ENCODE results near the gene MRPL48.
A peak's percentile ranks its signal among the peaks of the same experiment; 100 is the strongest.
"Not testable (repeated sequence)": the region's sequence is repeated elsewhere in the genome, so short reads cannot be mapped to it uniquely, and the experiment has no call there.

MRPL48 gene

DNA sequence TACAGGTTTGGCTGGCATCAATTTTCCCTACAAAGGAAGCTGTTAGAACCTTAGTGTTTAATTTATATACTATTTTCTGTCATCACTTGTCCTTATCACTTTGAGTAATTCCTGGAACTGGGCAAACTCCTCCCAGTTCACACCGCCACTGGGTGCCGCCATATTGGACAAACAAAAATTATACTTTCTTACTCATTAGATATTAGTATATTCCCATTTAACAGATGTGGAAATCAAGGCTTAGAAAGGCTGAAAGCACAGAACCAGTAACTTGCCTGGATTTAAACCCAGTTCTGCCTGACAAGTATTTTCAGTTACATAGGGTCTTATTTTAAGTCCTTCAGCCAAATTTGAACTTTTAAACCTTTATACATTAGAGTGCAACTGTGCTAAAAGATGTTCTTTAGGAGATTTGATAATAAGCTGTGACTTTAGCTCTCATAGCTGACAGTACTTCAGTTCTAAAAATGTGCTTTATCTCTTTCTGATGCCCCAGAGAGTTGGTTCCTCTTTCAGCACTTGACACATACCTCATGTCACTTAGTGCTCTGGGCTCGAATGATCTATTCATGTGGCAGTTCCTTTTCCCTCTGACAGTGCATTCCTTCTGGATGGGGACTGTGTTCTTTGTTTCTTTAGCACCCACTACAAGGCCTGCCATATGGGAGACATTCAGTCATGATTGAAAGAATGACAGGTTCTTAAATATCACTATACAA, 63.5 kb downstream of the MRPL48 start:
- no peak for FAIRE-seq

GRCh38 chr11:73852049-73852448, 64.4 kb downstream of the MRPL48 start:
- FAIRE-seq = no peak

- FAIRE-seq = no peak
Observed at GRCh38 chr11:73854680-73855079, 67.0 kb downstream of the MRPL48 start.

DNA sequence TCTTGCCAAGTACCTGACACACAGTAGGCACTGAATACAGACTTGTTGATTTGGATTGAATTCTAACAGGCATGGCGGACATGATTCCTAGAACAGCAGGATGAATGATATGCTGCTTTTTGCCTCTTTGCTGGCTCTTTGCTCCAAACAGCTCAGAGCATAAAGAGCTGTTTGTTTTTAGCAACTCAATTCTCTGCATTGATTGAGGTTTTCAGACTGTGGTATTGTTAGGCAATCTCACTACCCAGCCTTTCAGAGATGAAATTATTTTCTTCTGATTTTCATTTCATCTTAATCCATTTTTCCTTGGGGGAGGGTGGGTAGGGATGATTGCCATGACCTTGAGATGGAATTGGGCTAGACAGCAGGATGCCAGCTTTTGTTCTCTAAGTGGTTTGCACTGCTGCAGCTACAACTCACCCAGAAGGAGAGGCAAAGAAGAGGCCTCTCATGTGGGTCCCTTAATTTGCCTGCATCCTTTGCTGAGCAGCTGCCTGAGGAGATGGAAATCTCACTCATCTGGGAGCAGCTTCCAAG, 68.4 kb downstream of the MRPL48 start:
- no peak for FAIRE-seq

- no peak for FAIRE-seq
Observed at GRCh38 chr11:73859671-73860070, 72.0 kb downstream of the MRPL48 start.

- no peak for FAIRE-seq
Observed at GRCh38 chr11:73860202-73860601, 72.5 kb downstream of the MRPL48 start.

DNA sequence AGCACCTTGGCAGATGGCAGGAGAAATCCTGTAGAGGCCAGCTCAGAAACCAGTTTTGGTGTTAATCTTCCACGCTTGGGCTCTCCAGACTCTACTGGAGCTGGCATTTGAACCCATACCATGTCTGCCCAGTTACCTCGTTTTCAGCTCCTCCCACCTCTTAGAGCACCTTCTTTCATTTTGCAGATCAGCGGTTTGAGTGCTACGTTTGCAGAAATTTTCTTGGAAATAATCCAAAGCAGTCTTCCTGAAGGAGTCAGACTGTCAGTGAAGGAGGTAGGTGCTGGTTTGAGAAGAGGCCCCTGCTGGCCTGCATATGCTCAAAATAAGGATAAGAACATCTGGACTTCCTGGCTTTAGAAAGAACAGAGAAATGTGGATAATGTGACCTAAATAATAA, 75.3 kb downstream of the MRPL48 start:
- FAIRE-seq = no peak

- FAIRE-seq = no peak
Observed at GRCh38 chr11:73866095-73866579, 78.5 kb downstream of the MRPL48 start.

DNA sequence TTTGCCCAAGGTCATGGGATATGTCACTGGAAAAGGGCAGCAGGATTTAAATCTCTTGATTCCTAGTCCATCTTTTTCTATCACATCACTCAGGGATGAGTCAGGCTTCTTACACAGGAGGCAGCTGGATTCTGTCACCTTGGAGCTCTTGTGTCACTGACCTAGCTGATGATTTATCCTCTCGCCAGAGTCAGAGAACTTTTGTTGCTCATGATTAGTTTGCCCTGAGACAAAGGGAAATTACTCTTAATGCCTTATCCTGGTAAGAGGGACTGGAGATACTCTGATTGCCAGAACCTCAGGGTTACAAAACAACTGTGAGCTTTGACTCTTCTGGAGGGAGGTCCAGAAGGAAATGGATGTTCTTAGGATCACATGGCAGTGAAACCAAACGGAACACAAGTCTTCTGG, 78.9 kb downstream of the MRPL48 start:
- no peak for FAIRE-seq

DNA sequence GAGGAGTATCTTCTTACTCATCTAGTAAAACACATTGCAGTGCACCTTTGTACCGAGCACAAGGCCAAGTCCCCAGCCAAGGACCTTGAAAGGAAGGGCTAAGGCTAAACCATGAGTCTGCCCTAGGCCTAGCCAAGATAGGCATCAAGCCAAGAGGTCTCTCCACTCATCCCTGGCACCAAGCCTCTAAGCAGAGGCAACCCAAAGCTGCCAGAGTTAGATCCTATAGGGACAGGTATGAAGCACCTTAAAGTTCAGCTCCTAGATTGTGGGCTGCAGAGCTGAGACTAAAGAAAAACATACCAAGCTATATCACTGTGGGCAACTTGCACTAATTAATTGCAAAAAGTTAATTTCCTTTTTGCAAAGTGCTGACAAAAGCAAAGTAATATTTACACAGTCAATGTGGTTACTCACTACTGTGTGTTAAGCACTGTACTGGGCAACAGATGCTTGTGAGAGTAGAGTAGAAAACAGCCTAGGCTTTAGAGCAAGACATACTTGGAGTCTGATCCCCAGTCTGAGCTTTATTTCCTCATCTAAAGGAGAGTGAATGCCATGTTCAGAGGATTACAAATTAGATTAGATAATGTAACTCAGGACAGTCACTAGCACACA, 81.8 kb downstream of the MRPL48 start:
- no peak for FAIRE-seq

DNA sequence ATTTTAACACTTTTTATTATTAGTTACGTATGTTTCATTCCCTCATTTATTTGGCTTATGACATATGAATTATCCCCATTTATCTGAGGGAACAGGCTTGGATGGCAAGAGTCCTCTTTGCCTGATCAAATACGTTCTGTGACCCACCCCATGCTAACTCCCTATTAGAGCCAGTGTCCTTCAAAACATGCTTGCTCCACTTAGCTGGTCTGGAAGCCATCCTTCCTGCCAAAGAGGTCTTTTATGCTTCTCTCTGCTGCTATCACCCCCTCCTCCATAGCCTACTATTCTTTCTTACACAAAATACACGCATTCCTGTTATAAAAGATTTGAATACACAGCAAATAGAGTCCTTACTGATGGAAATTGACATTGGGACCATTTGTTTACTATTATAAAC, 82.6 kb downstream of the MRPL48 start:
- no peak for FAIRE-seq

DNA sequence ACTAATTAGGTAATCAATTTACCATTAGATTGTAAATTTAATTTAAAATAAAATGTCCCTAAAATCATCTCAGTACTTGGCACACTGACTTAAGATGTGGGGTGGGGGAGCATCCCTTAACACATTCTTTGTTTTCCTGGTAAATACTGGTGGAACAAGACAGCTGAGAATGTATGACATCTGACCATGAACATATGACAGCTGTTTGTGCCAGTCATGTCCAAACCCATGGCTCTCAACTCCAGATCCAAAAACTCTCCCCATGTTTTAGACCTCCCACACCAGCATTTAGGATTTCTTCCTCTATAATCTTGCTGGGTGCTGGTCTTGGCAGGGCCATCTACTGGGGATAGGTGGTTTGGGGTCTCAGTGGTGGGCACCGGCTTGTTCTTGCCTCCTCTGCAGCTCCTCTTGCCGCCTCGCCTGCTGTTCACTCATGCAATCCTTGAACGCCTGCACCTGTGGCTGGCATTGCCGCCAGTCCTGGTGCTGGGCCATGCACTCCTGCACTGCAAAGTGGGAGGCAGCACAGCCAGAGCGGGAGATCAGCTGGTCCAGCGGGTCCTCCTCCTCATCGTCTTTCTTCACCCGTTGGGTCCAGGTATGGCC, 85.2 kb downstream of the MRPL48 start:
- FAIRE-seq = no peak

GRCh38 chr11:73875380-73875779, 87.7 kb downstream of the MRPL48 start:
- no peak for FAIRE-seq

DNA sequence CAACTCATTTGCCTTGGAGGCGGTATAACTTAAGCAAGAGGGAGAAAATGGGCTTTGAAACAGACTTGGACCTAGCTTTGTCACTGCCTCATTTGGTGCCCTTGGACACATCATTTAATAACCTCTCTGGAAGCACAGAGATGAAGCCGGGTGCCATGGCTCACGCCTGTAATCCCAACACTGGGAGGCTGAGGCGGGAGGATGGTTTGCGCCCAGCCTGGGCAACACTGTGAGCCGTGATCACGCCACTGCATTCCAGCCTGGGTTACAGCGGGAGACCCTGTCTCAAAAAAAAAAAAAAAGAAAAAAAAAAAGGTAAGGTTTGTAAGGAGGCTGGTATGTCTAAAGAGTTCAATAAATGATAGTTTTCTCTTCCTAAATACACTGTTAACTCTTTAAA, 88.2 kb downstream of the MRPL48 start:
- FAIRE-seq = no peak

DNA sequence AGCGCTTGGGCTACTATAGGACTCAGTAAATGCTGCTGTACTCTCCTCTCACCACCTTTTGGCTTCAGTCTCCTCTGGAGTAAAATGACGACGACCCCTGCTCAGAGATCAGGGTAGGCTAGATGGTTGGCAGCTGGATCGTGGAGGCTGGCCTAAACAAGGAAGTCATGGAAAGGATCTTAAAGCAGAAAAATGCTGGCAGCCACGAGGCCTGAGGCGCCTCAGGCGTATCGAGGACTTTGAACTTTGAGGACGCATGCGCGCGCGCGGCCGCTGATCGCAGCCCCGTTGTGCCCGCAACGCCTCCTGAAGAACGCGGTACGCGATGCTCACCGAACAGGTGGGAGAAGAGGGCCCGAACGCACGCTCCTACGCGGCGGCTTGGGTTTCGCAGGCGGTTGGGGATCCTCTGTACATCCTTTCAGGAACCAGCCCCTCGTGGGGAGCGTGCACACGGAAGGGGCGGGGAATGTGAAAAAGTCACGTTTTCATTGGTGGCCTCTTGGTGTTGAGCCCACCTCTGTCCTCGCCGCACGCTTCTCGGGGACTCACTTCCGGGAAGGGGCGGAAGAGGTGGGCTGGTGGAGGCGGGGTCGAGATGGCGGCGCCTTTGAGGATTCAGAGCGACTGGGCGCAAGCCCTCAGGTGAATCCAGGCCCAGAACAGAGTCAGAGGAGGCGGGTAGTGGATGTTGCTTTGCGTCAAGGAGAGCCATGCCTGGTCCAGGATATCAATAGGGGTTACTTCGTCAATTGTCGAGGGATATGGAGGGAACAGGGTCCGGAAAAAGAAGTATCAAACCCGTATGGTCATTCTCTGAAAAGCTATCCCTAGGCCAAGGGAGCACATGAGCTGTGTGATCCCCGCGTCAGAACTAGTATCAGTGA, 89.0 kb downstream of the MRPL48 start, which contains the start of the genes COA4 and PAAF1:
TSS of gene COA4 (minus strand) at position 423 of the 887 bp plus-strand sequence. CDS start 3,468 bp downstream, outside the sequence.
TSS of gene PAAF1 (plus strand) at position 576 of the 887 bp plus-strand sequence. CDS start at position 599, 23 bp downstream.
- peak; percentile 97 for FAIRE-seq

- FAIRE-seq = no peak
Observed at GRCh38 chr11:73878771-73879170, 91.1 kb downstream of the MRPL48 start.

GRCh38 chr11:73880449-73880848, 92.8 kb downstream of the MRPL48 start:
- not testable (repeated sequence) for FAIRE-seq

GRCh38 chr11:73883856-73884255, 96.2 kb downstream of the MRPL48 start:
- FAIRE-seq = no peak

DNA sequence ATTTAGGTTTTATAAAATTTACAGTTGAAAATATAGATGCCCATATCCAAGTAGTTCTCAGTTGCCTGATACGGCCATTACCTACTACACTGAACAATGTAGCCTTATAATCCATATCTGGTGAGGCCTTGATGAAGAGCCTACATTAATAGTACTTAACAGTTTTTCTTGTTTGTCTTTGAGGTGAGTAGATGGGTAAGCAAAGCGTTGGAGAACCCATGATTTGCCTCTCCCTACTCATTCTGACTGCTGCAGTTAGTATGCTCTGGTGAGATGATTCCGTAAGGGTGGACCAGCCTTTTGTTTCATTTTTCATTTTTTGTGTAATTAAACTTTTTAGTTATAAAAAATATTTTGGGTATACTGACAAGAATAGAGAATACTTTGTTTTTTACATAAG, 100.6 kb downstream of the MRPL48 start:
- no peak for FAIRE-seq

DNA sequence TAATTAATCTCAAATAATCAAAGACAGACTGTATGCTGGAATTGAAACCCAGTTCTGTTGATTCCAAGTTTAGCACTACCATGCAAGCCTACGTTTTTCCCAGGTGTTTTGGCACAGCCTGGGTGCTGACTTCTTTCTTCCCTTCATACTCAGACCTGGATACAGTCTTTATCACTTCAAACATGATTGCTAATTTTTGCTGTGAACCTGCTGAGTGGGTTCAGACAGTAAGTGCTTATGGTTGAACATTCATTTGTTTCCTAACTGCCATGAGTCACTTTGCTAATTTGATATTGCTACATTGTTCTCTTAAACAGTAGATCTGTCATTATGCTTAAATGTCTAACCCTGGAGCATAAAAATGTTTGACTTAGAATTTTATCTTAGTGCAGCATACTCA, 101.3 kb downstream of the MRPL48 start:
- FAIRE-seq = no peak

GRCh38 chr11:73889536-73889935, 101.9 kb downstream of the MRPL48 start:
- no peak for FAIRE-seq

DNA sequence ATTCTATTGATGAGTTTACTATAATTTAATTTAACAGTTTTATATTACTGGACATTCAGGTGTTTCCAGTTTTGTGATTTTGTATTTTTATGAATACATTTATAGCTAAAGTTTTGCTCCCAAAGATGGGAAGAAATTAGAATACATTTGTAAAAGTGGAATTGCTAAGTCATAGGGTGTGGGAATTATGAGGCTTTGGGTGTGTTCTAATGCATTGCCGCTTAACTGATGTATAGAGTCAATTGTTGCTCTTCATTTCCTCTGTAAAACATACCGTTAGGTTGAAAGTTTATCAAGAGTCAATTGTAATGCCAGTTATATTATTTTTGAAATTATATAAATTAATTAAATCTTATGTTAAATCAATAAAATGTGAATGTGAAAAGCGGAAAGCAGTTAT, 105.4 kb downstream of the MRPL48 start:
- no peak for FAIRE-seq

All from G401.6 (cell line).